OCI-LY1 (cell line): ENCODE data around the gene LHFPL2.
"Not testable (repeated sequence)": the region's sequence is repeated elsewhere in the genome, so short reads cannot be mapped to it uniquely, and the experiment has no call there.

Source experiments
- H2AFZ ChIP-seq: fragments of 200-600 bp; sonication (generic), shearing (Covaris generic); 2 replicates; pipeline ENCODE4 v1.6.0; 2014; ENCODE audit warnings: antibody characterized with exemption, mild to moderate bottlenecking, low read length
- H3F3A ChIP-seq: fragments of 200-600 bp; sonication (generic), shearing (Covaris generic); 2 replicates; pipeline ENCODE4 v1.6.0; 2014; ENCODE audit warnings: mild to moderate bottlenecking, antibody characterized with exemption, low read length, moderate library complexity; ENCODE audit not compliant: insufficient read depth
- H3K27ac ChIP-seq: fragments of 200-600 bp; sonication (generic); 2 replicates; pipeline ENCODE4 v1.5.1; 2014; ENCODE audit warnings: low read length, mixed run types, mild to moderate bottlenecking, low read depth; ENCODE audit not compliant: poor library complexity, severe bottlenecking
- H3K27me3 ChIP-seq: fragments of 200-600 bp; sonication (generic); 2 replicates; pipeline ENCODE4 v1.6.0; 2014; ENCODE audit warnings: antibody characterized with exemption, mild to moderate bottlenecking, low read length, moderate library complexity; ENCODE audit not compliant: insufficient read depth
- H3K36me3 ChIP-seq: fragments of 200-600 bp; sonication (generic); 2 replicates; pipeline ENCODE4 v1.6.1; 2014; ENCODE audit warnings: mild to moderate bottlenecking, antibody characterized with exemption, low read length, moderate library complexity, mixed read lengths; ENCODE audit not compliant: insufficient read depth
- H3K4me1 ChIP-seq: fragments of 200-600 bp; sonication (generic); 2 replicates; pipeline ENCODE4 v1.5.1; 2014; ENCODE audit warnings: mild to moderate bottlenecking, low read length, moderate library complexity; ENCODE audit not compliant: insufficient read depth, severe bottlenecking
- H3K4me2 ChIP-seq: fragments of 200-600 bp; sonication (generic), shearing (Covaris generic); 2 replicates; pipeline ENCODE4 v1.6.1; 2014; ENCODE audit warnings: low read length
- H3K4me3 ChIP-seq: fragments of 200-600 bp; sonication (generic); 2 replicates; pipeline ENCODE4 v1.5.1; 2014; ENCODE audit warnings: low read length, low read depth, mild to moderate bottlenecking, mixed read lengths; ENCODE audit not compliant: poor library complexity, severe bottlenecking
- H3K79me2 ChIP-seq: fragments of 200-600 bp; shearing (Covaris generic); 2 replicates; pipeline ENCODE4 v1.6.1; 2016; ENCODE audit warnings: mixed run types, low read length, mixed read lengths; ENCODE audit not compliant: insufficient read depth
- H3K9ac ChIP-seq: fragments of 200-600 bp; sonication (generic), shearing (Covaris generic); 2 replicates; pipeline ENCODE4 v1.6.1; 2014; ENCODE audit warnings: mild to moderate bottlenecking, low read length, mixed read lengths
- H3K9me2 ChIP-seq: fragments of 200-600 bp; sonication (generic), shearing (Covaris generic); 2 replicates; pipeline ENCODE4 v1.6.1; 2014; ENCODE audit warnings: low read depth, mild to moderate bottlenecking, low read length, mixed read lengths
- H3K9me3 ChIP-seq: fragments of 200-600 bp; shearing (Covaris generic); 2 replicates; pipeline ENCODE4 v1.6.1; 2014; ENCODE audit warnings: low read length, mixed read lengths
- H4K20me1 ChIP-seq: fragments of 200-600 bp; sonication (generic), shearing (Covaris generic); 2 replicates; pipeline ENCODE4 v1.6.0; 2016; ENCODE audit warnings: mild to moderate bottlenecking, low read length; ENCODE audit not compliant: insufficient read depth
- EZH2 ChIP-seq: fragments of 200-600 bp; sonication (generic), shearing (Covaris generic); IDR thresholded peaks from 2 replicates; pipeline ENCODE4 v1.8.0; 2017; ENCODE audit warnings: borderline replicate concordance, mixed run types, mild to moderate bottlenecking, antibody characterized with exemption, low read length, moderate library complexity, mixed read lengths
- TF ChIP-seq, protein P1 (sequence below): fragments of 200-600 bp; sonication (generic), shearing (Covaris generic); IDR thresholded peaks from 2 replicates; pipeline ENCODE4 v1.5.1; 2017; ENCODE audit warnings: mild to moderate bottlenecking, antibody characterized with exemption, low read length, moderate library complexity, mixed read lengths

The LHFPL2 gene

DNA sequence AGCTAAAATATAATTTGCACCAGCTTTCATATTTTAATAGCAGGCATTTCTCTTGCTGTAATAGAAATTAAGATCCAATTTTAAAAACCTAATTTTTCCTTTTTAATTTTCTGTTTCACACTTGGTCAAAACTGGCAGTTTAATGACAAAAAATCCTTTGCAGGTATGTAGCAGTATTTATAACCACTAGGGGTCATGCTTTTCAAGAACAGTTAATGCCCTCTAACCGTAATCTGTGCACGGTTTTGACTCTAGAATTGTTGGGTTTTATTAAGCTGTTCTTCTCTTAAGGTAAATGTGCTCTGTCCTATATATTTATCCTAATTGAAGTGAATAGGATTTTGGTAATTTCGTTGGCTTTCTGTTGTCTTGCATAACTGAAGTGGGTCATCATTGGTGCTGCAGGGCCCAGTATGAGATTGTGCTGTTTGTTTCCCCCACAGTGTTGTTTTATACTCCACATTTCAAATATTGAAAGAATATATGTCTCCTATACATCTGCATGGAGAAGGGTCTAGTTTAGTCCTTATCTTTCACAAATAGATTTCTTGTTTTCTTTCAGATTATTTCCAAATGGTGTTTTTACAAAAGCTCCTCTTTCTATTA is 180.7 kb downstream of the LHFPL2 start:
- H3K27ac ChIP-seq = no peak overlapping the region
- no peaks in the 10 kb centered on the region for H3K9me2 ChIP-seq
- H3K9me3 ChIP-seq = no peaks in the 10 kb centered on the region
- no peak overlapping the region for H2AFZ ChIP-seq
- H3K9ac ChIP-seq = no peak overlapping the region
- H3K4me2 ChIP-seq = no peak overlapping the region
- H4K20me1 ChIP-seq = no peaks in the 10 kb centered on the region
- 0 out of 2 replicates have a peak, but pooled peaks cover 3% of the 10 kb centered on the region for H3K79me2 ChIP-seq
- H3K4me3 ChIP-seq = no peak overlapping the region
- H3K4me1 ChIP-seq = peaks cover 4% of the 10 kb centered on the region
- H3K27me3 ChIP-seq = no peaks in the 10 kb centered on the region
- no peak for TF ChIP-seq EZH2
- TF ChIP-seq, protein P1, sequence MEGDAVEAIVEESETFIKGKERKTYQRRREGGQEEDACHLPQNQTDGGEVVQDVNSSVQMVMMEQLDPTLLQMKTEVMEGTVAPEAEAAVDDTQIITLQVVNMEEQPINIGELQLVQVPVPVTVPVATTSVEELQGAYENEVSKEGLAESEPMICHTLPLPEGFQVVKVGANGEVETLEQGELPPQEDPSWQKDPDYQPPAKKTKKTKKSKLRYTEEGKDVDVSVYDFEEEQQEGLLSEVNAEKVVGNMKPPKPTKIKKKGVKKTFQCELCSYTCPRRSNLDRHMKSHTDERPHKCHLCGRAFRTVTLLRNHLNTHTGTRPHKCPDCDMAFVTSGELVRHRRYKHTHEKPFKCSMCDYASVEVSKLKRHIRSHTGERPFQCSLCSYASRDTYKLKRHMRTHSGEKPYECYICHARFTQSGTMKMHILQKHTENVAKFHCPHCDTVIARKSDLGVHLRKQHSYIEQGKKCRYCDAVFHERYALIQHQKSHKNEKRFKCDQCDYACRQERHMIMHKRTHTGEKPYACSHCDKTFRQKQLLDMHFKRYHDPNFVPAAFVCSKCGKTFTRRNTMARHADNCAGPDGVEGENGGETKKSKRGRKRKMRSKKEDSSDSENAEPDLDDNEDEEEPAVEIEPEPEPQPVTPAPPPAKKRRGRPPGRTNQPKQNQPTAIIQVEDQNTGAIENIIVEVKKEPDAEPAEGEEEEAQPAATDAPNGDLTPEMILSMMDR = peak; percentile 89
- H3K36me3 ChIP-seq = peaks cover 17% of the 10 kb centered on the region; the same call in 1 of the 2 replicates
- no peaks in the 10 kb centered on the region for H3F3A ChIP-seq

DNA sequence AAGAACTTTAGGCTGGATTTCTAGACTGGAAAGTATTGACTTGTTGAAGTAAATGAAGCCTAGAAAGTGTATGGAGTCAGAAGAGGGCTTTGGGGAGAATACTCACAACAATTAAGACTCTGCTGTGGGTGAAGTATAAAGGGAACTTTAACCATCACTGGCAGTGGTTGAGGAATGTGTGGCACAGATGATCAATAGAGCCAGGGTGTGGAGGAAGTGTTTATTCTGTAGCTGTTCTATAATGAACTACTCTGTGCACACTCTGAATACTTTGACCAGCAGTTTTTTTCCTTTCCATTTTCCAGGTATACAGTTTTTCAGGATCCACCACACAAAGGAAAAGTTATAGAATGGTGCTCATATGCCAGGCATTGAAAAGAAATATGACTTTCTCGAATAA is 181.4 kb downstream of the LHFPL2 start:
- Histone ChIP-seq H3K36me3 (peaks cover 21% of the 10 kb centered on the region; the same call in 1 of the 2 replicates), H3K4me2 (no peak overlapping the region), H3K9ac (no peak overlapping the region), H3F3A (no peaks in the 10 kb centered on the region), H3K27me3 (no peaks in the 10 kb centered on the region), H3K4me1 (peaks cover 4% of the 10 kb centered on the region), H3K9me3 (no peaks in the 10 kb centered on the region), H2AFZ (no peak overlapping the region), H4K20me1 (no peaks in the 10 kb centered on the region), H3K9me2 (no peaks in the 10 kb centered on the region), H3K79me2 (0 out of 2 replicates have a peak, but pooled peaks cover 3% of the 10 kb centered on the region), H3K27ac (no peak overlapping the region), H3K4me3 (no peak overlapping the region)
- TF ChIP-seq, protein P1 = no peak
- no peak for TF ChIP-seq EZH2

DNA sequence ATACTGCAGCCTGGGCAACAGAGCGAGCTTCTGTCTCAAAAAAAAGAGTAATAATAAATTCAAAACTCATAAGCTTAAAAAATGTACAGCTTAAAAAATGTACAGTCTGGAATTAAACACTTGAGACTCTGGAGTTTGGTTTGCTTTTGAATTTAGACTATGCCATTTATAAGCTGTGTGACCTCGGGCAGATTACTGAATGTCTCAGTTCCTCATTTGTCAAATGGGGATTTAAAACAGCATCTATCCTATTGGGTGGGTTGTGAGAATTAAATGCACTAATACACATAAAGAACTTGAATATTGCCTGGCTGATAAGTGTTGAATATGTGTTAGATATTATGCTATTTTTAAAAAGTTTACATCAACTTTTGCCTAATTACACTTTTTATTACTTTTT is 189.7 kb downstream of the LHFPL2 start:
- Histone ChIP-seq H3K4me2 (no peak overlapping the region), H3K4me3 (no peak overlapping the region)

DNA sequence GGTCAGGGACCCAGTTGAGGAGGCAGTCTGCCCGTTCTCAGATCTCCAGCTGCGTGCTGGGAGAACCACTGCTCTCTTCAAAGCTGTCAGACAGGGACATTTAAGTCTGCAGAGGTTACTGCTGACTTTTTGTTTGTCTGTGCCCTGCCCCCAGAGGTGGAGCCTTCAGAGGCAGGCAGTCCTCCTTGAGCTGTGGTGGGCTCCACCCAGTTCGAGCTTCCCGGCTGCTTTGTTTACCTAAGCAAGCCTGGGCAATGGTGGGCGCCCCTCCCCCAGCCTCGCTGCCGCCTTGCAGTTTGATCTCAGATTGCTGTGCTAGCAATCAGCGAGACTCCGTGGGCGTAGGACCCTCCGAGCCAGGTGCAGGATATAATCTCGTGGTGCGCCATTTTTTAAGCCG is 191.1 kb downstream of the LHFPL2 start:
- H3F3A ChIP-seq, H3K27ac ChIP-seq: not testable (repeated sequence)
- peaks cover 34% of the 10 kb centered on the region for H3K36me3 ChIP-seq

More for the DNA sequence above, 189.7 kb downstream of the LHFPL2 start:
- TF ChIP-seq EZH2 = no peak
- TF ChIP-seq, protein P1 = no peak
- Histone ChIP-seq H3K9me2 (no peaks in the 10 kb centered on the region), H3F3A (no peaks in the 10 kb centered on the region), H4K20me1 (no peaks in the 10 kb centered on the region), H3K79me2 (no peaks in the 10 kb centered on the region), H3K9ac (no peak overlapping the region), H3K4me1 (peaks cover 6% of the 10 kb centered on the region), H3K36me3 (peaks cover 40% of the 10 kb centered on the region), H3K9me3 (no peaks in the 10 kb centered on the region), H2AFZ (no peak overlapping the region), H3K27me3 (no peaks in the 10 kb centered on the region), H3K27ac (no peak overlapping the region)

More for the DNA sequence above, 191.1 kb downstream of the LHFPL2 start:
- H2AFZ ChIP-seq, H3K27me3 ChIP-seq, H3K4me1 ChIP-seq, H3K9me3 ChIP-seq, H3K79me2 ChIP-seq, H3K4me2 ChIP-seq, H3K4me3 ChIP-seq, H3K9ac ChIP-seq, H4K20me1 ChIP-seq, H3K9me2 ChIP-seq: not testable (repeated sequence)
